GM23338 (cell line): ENCODE measurements around the gene EZR. TPM values are rescaled to one million over a fixed set of nuclear protein-coding genes. Genes with fewer than 3 reads are reported as not detected.
A peak's percentile ranks its signal among the peaks of the same experiment; 100 is the strongest.

Source experiments
- ATAC-seq: fragments of 200-7000 bp; cut with Tn5 transposase; 3 replicates; pipeline ENCODE4 v1.9.1; 2020
- DNase-seq: peaks from one replicate; pipeline ENCODE4 v3.0.0-alpha.2; 2015; ENCODE audit warnings: low spot score
- H2AFZ ChIP-seq: fragments of 200-600 bp; sonication (generic); 2 replicates; pipeline ENCODE4 v1.8.0; 2016; ENCODE audit warnings: antibody characterized with exemption, mild to moderate bottlenecking, moderate library complexity
- H3F3A ChIP-seq: fragments of 200-600 bp; sonication (generic); replicated peaks from 2 replicates; pipeline ENCODE4 v1.8.0; 2017; ENCODE audit warnings: antibody characterized with exemption, mixed run types, low read depth
- H3K27ac ChIP-seq: fragments of 200-600 bp; sonication (generic); 2 replicates; pipeline ENCODE4 v1.6.1; 2016; ENCODE audit warnings: low read depth
- H3K27me3 ChIP-seq: fragments of 200-600 bp; sonication (generic); 2 replicates; pipeline ENCODE4 v1.8.0; 2016; ENCODE audit warnings: mild to moderate bottlenecking, mixed run types, moderate library complexity; ENCODE audit not compliant: insufficient read depth
- H3K36me3 ChIP-seq: fragments of 200-600 bp; sonication (generic); 2 replicates; pipeline ENCODE4 v1.8.0; 2016; ENCODE audit warnings: mild to moderate bottlenecking; ENCODE audit not compliant: insufficient read depth
- H3K4me1 ChIP-seq: fragments of 200-600 bp; sonication (generic); 2 replicates; pipeline ENCODE4 v1.8.0; 2016; ENCODE audit warnings: mild to moderate bottlenecking, moderate library complexity; ENCODE audit not compliant: insufficient read depth
- H3K4me2 ChIP-seq: fragments of 200-600 bp; sonication (generic); 2 replicates; pipeline ENCODE4 v1.7.1; 2017; ENCODE audit warnings: mixed run types
- H3K4me3 ChIP-seq: fragments of 200-600 bp; sonication (generic); 2 replicates; pipeline ENCODE4 v1.6.1; 2016; ENCODE audit warnings: mixed run types
- H3K79me2 ChIP-seq: fragments of 200-600 bp; sonication (generic); replicated peaks from 2 replicates; pipeline ENCODE4 v1.8.0; 2017; ENCODE audit warnings: mild to moderate bottlenecking; ENCODE audit not compliant: insufficient read depth
- H3K9me2 ChIP-seq: fragments of 200-600 bp; sonication (generic); 2 replicates; pipeline ENCODE4 v1.8.0; 2017; ENCODE audit not compliant: insufficient read depth
- H4K20me1 ChIP-seq: fragments of 200-600 bp; sonication (generic); replicated peaks from 2 replicates; pipeline ENCODE4 v1.8.0; 2017; ENCODE audit warnings: mild to moderate bottlenecking; ENCODE audit not compliant: insufficient read depth
- H3K27ac Mint-ChIP-seq: 2 replicates; pipeline ENCODE4 v1.8.0; 2020; ENCODE audit warnings: inconsistent platforms, mild to moderate bottlenecking, moderate library complexity, mixed read lengths
- H3K27me3 Mint-ChIP-seq: 3 replicates; pipeline ENCODE4 v1.8.0; 2022; ENCODE audit warnings: low read depth, mild to moderate bottlenecking, moderate library complexity, mixed read lengths, inconsistent platforms; ENCODE audit not compliant: insufficient read depth, poor library complexity
- H3K36me3 Mint-ChIP-seq: 3 replicates; pipeline ENCODE4 v1.8.0; 2021; ENCODE audit warnings: low read depth, mild to moderate bottlenecking, inconsistent platforms, moderate library complexity, mixed read lengths
- H3K4me1 Mint-ChIP-seq: 3 replicates; pipeline ENCODE4 v1.8.0; 2020; ENCODE audit warnings: mild to moderate bottlenecking, inconsistent platforms, mixed read lengths
- H3K4me3 Mint-ChIP-seq: 3 replicates; pipeline ENCODE4 v1.8.0; 2021; ENCODE audit warnings: moderate library complexity, mild to moderate bottlenecking, inconsistent platforms, mixed read lengths
- H3K9me3 Mint-ChIP-seq: 3 replicates; pipeline ENCODE4 v1.8.0; 2020; ENCODE audit warnings: moderate library complexity, mild to moderate bottlenecking, inconsistent platforms, mixed read lengths
- CREB1 ChIP-seq: fragments of 250-450 bp; sonication (Bioruptor Pico); IDR thresholded peaks from 2 replicates; pipeline ENCODE4 v1.5.0; 2020; ENCODE audit warnings: low read depth, mild to moderate bottlenecking, moderate library complexity
- EZH2 ChIP-seq: fragments of 200-600 bp; sonication (generic); IDR thresholded peaks from one replicate; pipeline ENCODE4 v1.8.0; 2017; ENCODE audit warnings: antibody characterized with exemption, mild to moderate bottlenecking, low read depth; ENCODE audit not compliant: unreplicated experiment
- JUNB ChIP-seq: IDR thresholded peaks from one replicate; pipeline ENCODE4 v1.6.1; 2016; ENCODE audit warnings: antibody characterized with exemption; ENCODE audit not compliant: unreplicated experiment
- NANOG ChIP-seq: IDR thresholded peaks from 2 replicates; pipeline ENCODE4 v1.6.1; 2016; ENCODE audit warnings: antibody characterized with exemption, borderline replicate concordance
- POLR2AphosphoS5 ChIP-seq: IDR thresholded peaks from 2 replicates; pipeline ENCODE4 v1.6.1; 2016; ENCODE audit warnings: antibody characterized with exemption, low read depth
- ZNF114 ChIP-seq: fragments of 250-450 bp; sonication (Bioruptor Pico); IDR thresholded peaks from 2 replicates; pipeline ENCODE4 v1.5.0; 2020; ENCODE audit warnings: mild to moderate bottlenecking, moderate library complexity
- ZNF331 ChIP-seq: fragments of 250-450 bp; sonication (Bioruptor Pico); IDR thresholded peaks from 2 replicates; pipeline ENCODE4 v1.5.0; 2020; ENCODE audit warnings: low read depth, mild to moderate bottlenecking, moderate library complexity
- polyA plus RNA-seq: library from polyadenylated mRNA; unstranded; fragments of >200 nt; fragmentation: Nextera tagmentation; extraction: Ambion mirVana; gene quantifications from 2 replicates; pipeline ENCODE4 v1.2.1, GENCODE V29; 2016
- total RNA-seq: library from RNA; depleted of rRNA; stranded (reverse); fragments of >200 nt; shearing (Covaris generic); gene quantifications from 2 replicates; pipeline ENCODE4 v1.2.3, GENCODE V29; 2014
- TF ChIP-seq, protein P1 (sequence below): IDR thresholded peaks from one replicate; pipeline ENCODE4 v1.6.1; 2018; ENCODE audit warnings: antibody characterized with exemption; ENCODE audit not compliant: unreplicated experiment
- TF ChIP-seq, protein P2 (sequence below), 2 experiments: fragments of 200-600 bp in 1 of 2; sonication (generic) in 1 of 2; conservative IDR thresholded peaks; 2 replicates each; pipeline versions ENCODE4 v1.5.1 to v1.6.1; 2016 to 2017; ENCODE audit warnings: antibody characterized with exemption in 2 of 2, low read depth in 2 of 2, mild to moderate bottlenecking in 2 of 2, moderate library complexity in 1 of 2

EZR gene
- total and polyA plus RNA-seq, 2 experiments from 2014 or later = 199 to 208 TPM

DNA sequence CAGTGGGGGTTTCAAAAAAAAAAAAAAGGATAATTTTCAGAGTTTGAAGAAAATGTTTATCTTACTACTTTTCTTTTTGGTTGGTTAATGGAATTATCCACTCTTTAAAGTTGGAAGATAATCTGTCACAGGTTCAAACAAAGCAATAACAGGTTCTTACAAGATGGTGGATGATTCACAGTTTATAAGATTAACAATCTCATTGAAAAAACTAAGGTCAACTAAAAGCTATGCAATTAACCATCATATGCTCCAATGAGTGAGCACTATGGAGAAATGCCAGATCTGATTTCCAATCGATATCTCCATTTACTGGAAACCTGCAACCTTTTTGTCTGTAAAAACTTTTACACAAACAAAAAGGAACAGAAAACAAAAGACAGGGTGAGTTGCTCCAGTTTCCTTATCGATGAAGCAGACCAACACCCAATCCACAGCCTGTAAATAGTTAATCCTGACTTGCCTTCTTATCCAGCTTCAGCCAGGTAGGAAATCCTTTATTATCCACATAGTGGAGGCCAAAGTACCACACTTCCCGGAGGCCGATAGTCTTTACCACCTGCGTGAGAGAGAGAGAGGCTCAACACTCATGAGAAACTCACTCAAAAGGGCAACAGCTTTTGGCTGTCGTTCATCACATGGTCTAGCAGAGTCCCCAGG lies 32.4 kb downstream of the EZR start (continued):
- TF ChIP-seq, protein P1, sequence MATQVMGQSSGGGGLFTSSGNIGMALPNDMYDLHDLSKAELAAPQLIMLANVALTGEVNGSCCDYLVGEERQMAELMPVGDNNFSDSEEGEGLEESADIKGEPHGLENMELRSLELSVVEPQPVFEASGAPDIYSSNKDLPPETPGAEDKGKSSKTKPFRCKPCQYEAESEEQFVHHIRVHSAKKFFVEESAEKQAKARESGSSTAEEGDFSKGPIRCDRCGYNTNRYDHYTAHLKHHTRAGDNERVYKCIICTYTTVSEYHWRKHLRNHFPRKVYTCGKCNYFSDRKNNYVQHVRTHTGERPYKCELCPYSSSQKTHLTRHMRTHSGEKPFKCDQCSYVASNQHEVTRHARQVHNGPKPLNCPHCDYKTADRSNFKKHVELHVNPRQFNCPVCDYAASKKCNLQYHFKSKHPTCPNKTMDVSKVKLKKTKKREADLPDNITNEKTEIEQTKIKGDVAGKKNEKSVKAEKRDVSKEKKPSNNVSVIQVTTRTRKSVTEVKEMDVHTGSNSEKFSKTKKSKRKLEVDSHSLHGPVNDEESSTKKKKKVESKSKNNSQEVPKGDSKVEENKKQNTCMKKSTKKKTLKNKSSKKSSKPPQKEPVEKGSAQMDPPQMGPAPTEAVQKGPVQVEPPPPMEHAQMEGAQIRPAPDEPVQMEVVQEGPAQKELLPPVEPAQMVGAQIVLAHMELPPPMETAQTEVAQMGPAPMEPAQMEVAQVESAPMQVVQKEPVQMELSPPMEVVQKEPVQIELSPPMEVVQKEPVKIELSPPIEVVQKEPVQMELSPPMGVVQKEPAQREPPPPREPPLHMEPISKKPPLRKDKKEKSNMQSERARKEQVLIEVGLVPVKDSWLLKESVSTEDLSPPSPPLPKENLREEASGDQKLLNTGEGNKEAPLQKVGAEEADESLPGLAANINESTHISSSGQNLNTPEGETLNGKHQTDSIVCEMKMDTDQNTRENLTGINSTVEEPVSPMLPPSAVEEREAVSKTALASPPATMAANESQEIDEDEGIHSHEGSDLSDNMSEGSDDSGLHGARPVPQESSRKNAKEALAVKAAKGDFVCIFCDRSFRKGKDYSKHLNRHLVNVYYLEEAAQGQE = no peak
- TF ChIP-seq EZH2 = no peak
- no peak for TF ChIP-seq NANOG
- TF ChIP-seq ZNF331 (CRISPR knock-in tag) = no peak
- no peak for TF ChIP-seq CREB1 (CRISPR knock-in tag)
- TF ChIP-seq POLR2AphosphoS5 = no peak

DNA sequence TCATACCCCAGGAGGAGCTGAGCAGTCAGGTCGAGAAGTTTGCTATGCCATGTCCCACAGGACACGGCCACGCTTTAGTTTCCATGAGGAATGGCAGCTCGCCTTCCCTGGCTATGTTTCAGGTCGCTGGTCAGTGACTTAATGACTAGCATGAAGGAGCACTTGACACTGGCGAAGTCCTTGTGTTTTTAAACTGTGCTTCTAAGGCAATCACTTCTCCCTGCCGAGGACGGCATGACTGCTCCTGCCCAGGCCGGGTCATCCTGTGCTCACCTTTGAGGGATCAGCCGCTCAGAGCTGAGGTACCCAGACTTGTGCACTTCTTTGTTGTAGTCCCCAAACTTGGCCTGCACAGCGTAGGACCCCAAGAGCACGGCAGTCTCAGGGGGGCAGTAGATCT lies 34.1 kb downstream of the EZR start:
- peaks cover 20% of the 10 kb centered on the region; the same call in 2 of the 3 replicates for H3K4me1 Mint-ChIP-seq
- no peak for ATAC-seq
- Histone ChIP-seq H3K4me3 (no peak overlapping the region), H3K36me3 (peaks cover 78% of the 10 kb centered on the region), H3K27ac (0 out of 2 replicates have a peak overlapping the region, but pooled peaks have one; percentile 63), H3K4me2 (no peak overlapping the region), H3K4me1 (no peaks in the 10 kb centered on the region), H3F3A (peaks cover 30% of the 10 kb centered on the region; the same call in 1 of the 2 replicates), H4K20me1 (peaks cover 65% of the 10 kb centered on the region), H3K27me3 (no peaks in the 10 kb centered on the region), H3K79me2 (peaks cover 100% of the 10 kb centered on the region), H3K9me2 (no peaks in the 10 kb centered on the region), H2AFZ (no peak overlapping the region)
- no peaks in the 10 kb centered on the region for H3K9me3 Mint-ChIP-seq
- H3K36me3 Mint-ChIP-seq = peaks cover 97% of the 10 kb centered on the region
- no peak overlapping the region for H3K27ac Mint-ChIP-seq
- TF ChIP-seq, protein P2, sequence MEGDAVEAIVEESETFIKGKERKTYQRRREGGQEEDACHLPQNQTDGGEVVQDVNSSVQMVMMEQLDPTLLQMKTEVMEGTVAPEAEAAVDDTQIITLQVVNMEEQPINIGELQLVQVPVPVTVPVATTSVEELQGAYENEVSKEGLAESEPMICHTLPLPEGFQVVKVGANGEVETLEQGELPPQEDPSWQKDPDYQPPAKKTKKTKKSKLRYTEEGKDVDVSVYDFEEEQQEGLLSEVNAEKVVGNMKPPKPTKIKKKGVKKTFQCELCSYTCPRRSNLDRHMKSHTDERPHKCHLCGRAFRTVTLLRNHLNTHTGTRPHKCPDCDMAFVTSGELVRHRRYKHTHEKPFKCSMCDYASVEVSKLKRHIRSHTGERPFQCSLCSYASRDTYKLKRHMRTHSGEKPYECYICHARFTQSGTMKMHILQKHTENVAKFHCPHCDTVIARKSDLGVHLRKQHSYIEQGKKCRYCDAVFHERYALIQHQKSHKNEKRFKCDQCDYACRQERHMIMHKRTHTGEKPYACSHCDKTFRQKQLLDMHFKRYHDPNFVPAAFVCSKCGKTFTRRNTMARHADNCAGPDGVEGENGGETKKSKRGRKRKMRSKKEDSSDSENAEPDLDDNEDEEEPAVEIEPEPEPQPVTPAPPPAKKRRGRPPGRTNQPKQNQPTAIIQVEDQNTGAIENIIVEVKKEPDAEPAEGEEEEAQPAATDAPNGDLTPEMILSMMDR (conservative IDR thresholded peaks at IDR 0.05; ENCODE audit: low read depth in 2 of 2) = no peak
- TF ChIP-seq ZNF331 (CRISPR knock-in tag) = no peak
- DNase-seq = no peak
- no peaks in the 10 kb centered on the region for H3K27me3 Mint-ChIP-seq
- no peak overlapping the region for H3K4me3 Mint-ChIP-seq

DNA sequence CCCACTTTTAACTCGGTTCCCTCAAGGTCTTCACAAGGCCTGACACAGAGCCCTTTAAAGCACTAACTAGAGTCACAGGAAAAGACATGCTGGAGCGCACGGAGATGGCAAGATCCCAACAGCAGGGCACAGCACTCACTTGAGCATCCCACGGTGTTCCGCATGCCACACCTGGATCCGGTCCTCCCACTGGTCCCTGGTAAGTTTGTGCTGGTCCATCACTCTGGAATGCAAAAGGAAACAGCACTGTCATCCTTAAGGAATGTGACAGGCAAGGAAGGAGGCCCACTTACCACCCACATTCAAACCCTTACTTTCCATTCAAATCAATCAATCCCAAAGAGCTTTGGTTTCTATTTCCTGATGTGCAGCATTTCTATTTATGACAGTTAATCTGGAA lies 34.7 kb downstream of the EZR start:
- Mint-ChIP-seq H3K27ac (peak overlapping the region; percentile 84; the same call in 1 of the 2 replicates), H3K27me3 (no peaks in the 10 kb centered on the region), H3K4me1 (peaks cover 20% of the 10 kb centered on the region; the same call in 2 of the 3 replicates), H3K9me3 (no peaks in the 10 kb centered on the region), H3K4me3 (no peak overlapping the region), H3K36me3 (peaks cover 92% of the 10 kb centered on the region)
- no peaks in the 10 kb centered on the region for H3K4me1 ChIP-seq
- peaks cover 100% of the 10 kb centered on the region for H3K79me2 ChIP-seq
- H3K4me2 ChIP-seq = no peak overlapping the region
- H3K27ac ChIP-seq = 0 out of 2 replicates have a peak overlapping the region, but pooled peaks have one; percentile 63
- no peak overlapping the region for H3K4me3 ChIP-seq
- H2AFZ ChIP-seq = no peak overlapping the region
- no peak for ATAC-seq
- no peaks in the 10 kb centered on the region for H3K27me3 ChIP-seq
- peaks cover 82% of the 10 kb centered on the region for H3K36me3 ChIP-seq
- no peak for DNase-seq
- H3F3A ChIP-seq = peaks cover 30% of the 10 kb centered on the region; the same call in 1 of the 2 replicates
- peaks cover 60% of the 10 kb centered on the region for H4K20me1 ChIP-seq
- H3K9me2 ChIP-seq = no peaks in the 10 kb centered on the region
- TF ChIP-seq, protein P1 = no peak
- TF ChIP-seq, protein P2 (conservative IDR thresholded peaks at IDR 0.05; ENCODE audit: low read depth in 2 of 2) = no peak
- TF ChIP-seq NANOG (no peak), CREB1 (CRISPR knock-in tag) (no peak), ZNF331 (CRISPR knock-in tag) (no peak), ZNF114 (CRISPR knock-in tag) (no peak), EZH2 (no peak), JUNB (no peak)
